Hepatocyte (in vitro differentiated cells): ENCODE results near the gene DCAF8L2. TPM values are rescaled to one million over a fixed set of nuclear protein-coding genes. Genes with fewer than 3 reads are reported as not detected.
"Not testable (repeated sequence)": the region's sequence is repeated elsewhere in the genome, so short reads cannot be mapped to it uniquely, and the experiment has no call there.

Source experiments
- DNase-seq: peaks from one replicate; pipeline ENCODE4 v3.0.0-alpha.2; 2016; ENCODE audit warnings: low spot score
- H2AFZ ChIP-seq: fragments of 200-600 bp; sonication (generic); 2 replicates; pipeline ENCODE4 v1.6.0; 2016; ENCODE audit warnings: antibody characterized with exemption, mild to moderate bottlenecking
- H3K27ac ChIP-seq: fragments of 200-600 bp; sonication (generic); 2 replicates; pipeline ENCODE4 v1.5.1; 2016; ENCODE audit warnings: mild to moderate bottlenecking
- H3K27me3 ChIP-seq: fragments of 200-600 bp; sonication (generic); 2 replicates; pipeline ENCODE4 v1.6.1; 2016
- H3K36me3 ChIP-seq: fragments of 200-600 bp; sonication (generic); replicated peaks from 2 replicates; pipeline ENCODE4 v1.5.1; 2016; ENCODE audit warnings: low read depth; ENCODE audit not compliant: insufficient read depth
- H3K4me1 ChIP-seq: fragments of 200-600 bp; sonication (generic); 2 replicates; pipeline ENCODE4 v1.5.1; 2016; ENCODE audit warnings: mild to moderate bottlenecking, moderate library complexity; ENCODE audit not compliant: insufficient read depth
- H3K4me2 ChIP-seq: fragments of 200-600 bp; sonication (generic); 2 replicates; pipeline ENCODE4 v1.6.0; 2016
- H3K4me3 ChIP-seq: fragments of 200-600 bp; sonication (generic); 2 replicates; pipeline ENCODE4 v1.5.1; 2016; ENCODE audit warnings: mild to moderate bottlenecking
- H3K79me2 ChIP-seq: fragments of 200-600 bp; sonication (generic); 2 replicates; pipeline ENCODE4 v1.6.0; 2017; ENCODE audit warnings: mild to moderate bottlenecking
- H3K9me2 ChIP-seq: fragments of 200-600 bp; sonication (generic); replicated peaks from 2 replicates; pipeline ENCODE4 v1.6.0; 2017; ENCODE audit warnings: mild to moderate bottlenecking; ENCODE audit not compliant: insufficient read depth
- H3K9me3 ChIP-seq: fragments of 200-600 bp; sonication (generic); 2 replicates; pipeline ENCODE4 v1.5.1; 2016; ENCODE audit warnings: low read depth, mild to moderate bottlenecking
- H4K20me1 ChIP-seq: fragments of 200-600 bp; sonication (generic); 2 replicates; pipeline ENCODE4 v1.6.0; 2016; ENCODE audit warnings: mild to moderate bottlenecking; ENCODE audit not compliant: insufficient read depth, poor library complexity, severe bottlenecking
- CTCF ChIP-seq: fragments of 200-600 bp; sonication (generic); IDR thresholded peaks from 2 replicates; pipeline ENCODE4 v1.5.1; 2016; ENCODE audit warnings: antibody characterized with exemption, mild to moderate bottlenecking; ENCODE audit not compliant: poor library complexity
- EZH2 ChIP-seq: fragments of 200-600 bp; sonication (generic); IDR thresholded peaks from 2 replicates; pipeline ENCODE4 v1.6.1; 2016; ENCODE audit warnings: antibody characterized with exemption, mild to moderate bottlenecking, borderline replicate concordance
- EZH2phosphoT487 ChIP-seq: fragments of 200-600 bp; sonication (generic); IDR thresholded peaks from one replicate; pipeline ENCODE4 v1.6.1; 2018; ENCODE audit warnings: antibody characterized with exemption, mild to moderate bottlenecking, low read depth, moderate library complexity; ENCODE audit not compliant: unreplicated experiment, severe bottlenecking
- WGBS: methylation state at CpG from one replicate; pipeline ENCODE4 v1.1.6; 2016; ENCODE audit warnings: low lambda C conversion rate; ENCODE audit errors: missing lambda C conversion rate; 5-methylcytosine and 5-hydroxymethylcytosine counted together
- polyA plus RNA-seq: library from polyadenylated mRNA; unstranded; fragments of >200 nt; fragmentation: Nextera tagmentation; extraction: Ambion mirVana; gene quantifications from 2 replicates; pipeline ENCODE4 v1.2.1, GENCODE V29; 2016
- total RNA-seq: library from RNA; depleted of rRNA; stranded (reverse); fragments of >200 nt; gene quantifications from 2 replicates; pipeline ENCODE4 v1.2.3, GENCODE V29; 2014

Gene DCAF8L2
- total RNA-seq: not detected in 2 replicates
- polyA plus RNA-seq: not detected in 2 replicates

GRCh38 chrX:27590044-27590443 is at the start of gene DCAF8L2:
Gene DCAF8L2 (plus strand): TSS chrX:27590344. CDS start chrX:27746896, 156,552 bp downstream.
- no peak within 1 kb of the TSS for H3K27ac ChIP-seq
- H4K20me1 ChIP-seq: no peaks in the 10 kb centered on the region
- H3K9me3 ChIP-seq: no peaks in the 10 kb centered on the region
- 68% methylated on average over 7 of the region's 7 CpGs for WGBS
- no peak within 1 kb of the TSS for H3K4me3 ChIP-seq
- H3K9me2 ChIP-seq: no peaks in the 10 kb centered on the region
- H2AFZ ChIP-seq: no peak within 1 kb of the TSS
- no peaks in the 10 kb centered on the region for H3K79me2 ChIP-seq
- no peak for DNase-seq
- H3K36me3 ChIP-seq: no peaks in the 10 kb centered on the region
- H3K4me2 ChIP-seq: no peak within 1 kb of the TSS
- no peaks in the 10 kb centered on the region for H3K27me3 ChIP-seq
- TF ChIP-seq CTCF (no peak), EZH2phosphoT487 (no peak), EZH2 (no peak)
- H3K4me1 ChIP-seq: no peaks in the 10 kb centered on the region

- H3K36me3 ChIP-seq, H3K27ac ChIP-seq, H4K20me1 ChIP-seq, H3K4me1 ChIP-seq, DNase-seq, H3K4me3 ChIP-seq, H3K27me3 ChIP-seq, H3K4me2 ChIP-seq, H3K79me2 ChIP-seq, H3K9me3 ChIP-seq, H2AFZ ChIP-seq, H3K9me2 ChIP-seq: not testable (repeated sequence)
- 89% methylated on average over 6 of the region's 6 CpGs for WGBS
Measured at GRCh38 chrX:27541161-27541560, 49.0 kb upstream of the DCAF8L2 start.

GRCh38 chrX:27548624-27549023 is 41.5 kb upstream of the DCAF8L2 start:
- H2AFZ ChIP-seq: no peak overlapping the region
- H3K79me2 ChIP-seq: no peaks in the 10 kb centered on the region
- H4K20me1 ChIP-seq: no peaks in the 10 kb centered on the region
- no peaks in the 10 kb centered on the region for H3K9me2 ChIP-seq
- no peak for DNase-seq
- TF ChIP-seq EZH2: no peak
- no peak for TF ChIP-seq EZH2phosphoT487
- no peaks in the 10 kb centered on the region for H3K9me3 ChIP-seq
- no peak overlapping the region for H3K27ac ChIP-seq
- H3K27me3 ChIP-seq: no peaks in the 10 kb centered on the region
- no peaks in the 10 kb centered on the region for H3K36me3 ChIP-seq
- no peak overlapping the region for H3K4me3 ChIP-seq
- H3K4me1 ChIP-seq: no peaks in the 10 kb centered on the region
- 76% methylated on average over 4 of the region's 4 CpGs for WGBS
- no peak overlapping the region for H3K4me2 ChIP-seq

GRCh38 chrX:27549688-27550087 is 40.5 kb upstream of the DCAF8L2 start:
- no peaks in the 10 kb centered on the region for H3K4me1 ChIP-seq

More at GRCh38 chrX:27549688-27550087, 40.5 kb upstream of the DCAF8L2 start:
- no peak overlapping the region for H3K4me3 ChIP-seq
- no peaks in the 10 kb centered on the region for H3K9me3 ChIP-seq
- TF ChIP-seq EZH2 (no peak), CTCF (no peak), EZH2phosphoT487 (no peak)
- H3K4me2 ChIP-seq: no peak overlapping the region
- DNase-seq: no peak
- no peaks in the 10 kb centered on the region for H4K20me1 ChIP-seq
- 50% methylated on average over 1 of the region's 1 CpG for WGBS
- H3K79me2 ChIP-seq: no peaks in the 10 kb centered on the region
- H3K27me3 ChIP-seq: no peaks in the 10 kb centered on the region
- H2AFZ ChIP-seq: no peak overlapping the region
- H3K9me2 ChIP-seq: no peaks in the 10 kb centered on the region
- H3K27ac ChIP-seq: no peak overlapping the region
- H3K36me3 ChIP-seq: no peaks in the 10 kb centered on the region
